ENCODE data around the gene IQSEC1. TPM values are rescaled to one million over a fixed set of nuclear protein-coding genes. Genes with fewer than 3 reads are reported as not detected.

Gene IQSEC1
- polyA plus RNA-seq, 2 of the 4 experiments (the other 2 are of a cell fraction), result 3.7 to 10.7 TPM

GRCh38 chr3:12954891-12955650 lies 118.2 kb downstream of the IQSEC1 start:
- FAIRE-seq (no peak), DNase-seq (ENCODE audit: low read depth in 1 of 2, low spot score in 1 of 2) (no peak), ATAC-seq (peak in 1 of 2 experiments; percentile 25; a peak in 2 of 6 replicates)
- Histone ChIP-seq H3K9me3 (no peaks in the 10 kb centered on the region), H3K27ac (no peak overlapping the region), H3K4me2 (no peak overlapping the region), H3K4me3 (no peak overlapping the region), H3K4me1 (no peaks in the 10 kb centered on the region)
- TF ChIP-seq ZSCAN20 (CRISPR knock-in tag; IDR thresholded peaks at IDR 0.05) (no peak), HOXB13 (CRISPR knock-in tag; IDR thresholded peaks at IDR 0.05; ENCODE audit: low read depth) (no peak), HOXA7 (CRISPR knock-in tag; IDR thresholded peaks at IDR 0.05) (no peak), BHLHE40 (IDR thresholded peaks at IDR 0.05; ENCODE audit: low read depth, low read length) (no peak), SREBF2 (IDR thresholded peaks at IDR 0.05) (no peak), RCOR1 (IDR thresholded peaks at IDR 0.05; ENCODE audit: low read depth, low read length) (no peak), FOXS1 (CRISPR knock-in tag; IDR thresholded peaks at IDR 0.05) (no peak)
- 68% methylated on average over 3 of the region's 14 CpGs for WGBS (ENCODE audit: missing lambda C conversion rate)
- POLR2A ChIA-PET, result no interaction called here
- CTCF ChIA-PET, result interaction anchor here (0.9 kb wide), 2 partner anchors 11 to 28 kb away, joined by 4 read pairs; no protein-coding TSS in a partner anchor

- no peak for TF ChIP-seq MAZ (IDR thresholded peaks at IDR 0.05; ENCODE audit: borderline replicate concordance, low read depth, low read length)
- TF ChIP-seq CTCF (IDR thresholded peaks at IDR 0.05), result no peak
- no peak for TF ChIP-seq SREBF2 (IDR thresholded peaks at IDR 0.05)
- TF ChIP-seq PHF8 (IDR thresholded peaks at IDR 0.05; ENCODE audit: borderline replicate concordance, low read depth), result no peak
- no peak for TF ChIP-seq TFCP2L1 (CRISPR knock-in tag; IDR thresholded peaks at IDR 0.05)
- no peak for TF ChIP-seq ZNF302 (CRISPR knock-in tag; IDR thresholded peaks at IDR 0.05)
- no peak for TF ChIP-seq CHD2 (IDR thresholded peaks at IDR 0.05; ENCODE audit: low read length, partially characterized antibody)
- TF ChIP-seq POLR2AphosphoS2 (conservative IDR thresholded peaks at IDR 0.05; ENCODE audit: low read length), result no peak
- no peak for TF ChIP-seq HOXB13 (CRISPR knock-in tag; IDR thresholded peaks at IDR 0.05; ENCODE audit: low read depth)
- TF ChIP-seq RARB (CRISPR knock-in tag; IDR thresholded peaks at IDR 0.05), result no peak
- TF ChIP-seq FOSB (CRISPR knock-in tag; IDR thresholded peaks at IDR 0.05), result no peak
- TF ChIP-seq SMC3 (IDR thresholded peaks at IDR 0.05), result no peak
- no peak for TF ChIP-seq ZSCAN20 (CRISPR knock-in tag; IDR thresholded peaks at IDR 0.05)
- TF ChIP-seq FOSL2 (IDR thresholded peaks at IDR 0.05), result no peak
- no peak for TF ChIP-seq FOSL2 (CRISPR knock-in tag; IDR thresholded peaks at IDR 0.05)
- no peak for TF ChIP-seq HDAC2 (IDR thresholded peaks at IDR 0.05)
- no peak for TF ChIP-seq BHLHE40 (IDR thresholded peaks at IDR 0.05; ENCODE audit: low read depth, low read length)
- TF ChIP-seq, protein P1, sequence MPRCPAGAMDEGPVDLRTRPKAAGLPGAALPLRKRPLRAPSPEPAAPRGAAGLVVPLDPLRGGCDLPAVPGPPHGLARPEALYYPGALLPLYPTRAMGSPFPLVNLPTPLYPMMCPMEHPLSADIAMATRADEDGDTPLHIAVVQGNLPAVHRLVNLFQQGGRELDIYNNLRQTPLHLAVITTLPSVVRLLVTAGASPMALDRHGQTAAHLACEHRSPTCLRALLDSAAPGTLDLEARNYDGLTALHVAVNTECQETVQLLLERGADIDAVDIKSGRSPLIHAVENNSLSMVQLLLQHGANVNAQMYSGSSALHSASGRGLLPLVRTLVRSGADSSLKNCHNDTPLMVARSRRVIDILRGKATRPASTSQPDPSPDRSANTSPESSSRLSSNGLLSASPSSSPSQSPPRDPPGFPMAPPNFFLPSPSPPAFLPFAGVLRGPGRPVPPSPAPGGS (IDR thresholded peaks at IDR 0.05), result no peak
- no peak for TF ChIP-seq ZC3H11A (IDR thresholded peaks at IDR 0.05)
- FAIRE-seq, result no peak
- Histone ChIP-seq H3K9me3 (no peaks in the 10 kb centered on the region), H3K4me1 (no peaks in the 10 kb centered on the region), H3K27ac (no peak overlapping the region), H3K4me3 (no peak overlapping the region), H3K4me2 (no peak overlapping the region)
- ATAC-seq, result no peak
- 74% methylated on average over 6 of the region's 6 CpGs for WGBS (ENCODE audit: missing lambda C conversion rate)
- DNase-seq (ENCODE audit: low read depth in 1 of 2, low spot score in 1 of 2), result no peak
- CTCF ChIA-PET, result interaction anchor here (0.9 kb wide), 1 partner anchor 30 kb away, joined by 3 read pairs; no protein-coding TSS in a partner anchor
- POLR2A ChIA-PET, result no interaction called here
Measured at GRCh38 chr3:12954180-12954579, 119.0 kb downstream of the IQSEC1 start.

Data from A549 (cell line).